ENCODE results near the gene KIF3A.
A peak's percentile ranks its signal among the peaks of the same experiment; 100 is the strongest.

Gene KIF3A

GRCh38 chr5:132675936-132676689 lies 61.2 kb downstream of the KIF3A start:
- DNase-seq = no peak

GRCh38 chr5:132674671-132675506 lies 62.5 kb downstream of the KIF3A start:
- DNase-seq = no peak

- no peak for DNase-seq
Observed at GRCh38 chr5:132673939-132674630, 63.3 kb downstream of the KIF3A start, which contains the start of gene IL4. Gene IL4 (plus strand): TSS chr5:132673989. CDS start chr5:132674051, 62 bp downstream.

GRCh38 chr5:132673488-132673887 lies 63.9 kb downstream of the KIF3A start:
- no peak for DNase-seq

- DNase-seq = no peak
Observed at GRCh38 chr5:132671000-132671399, 66.3 kb downstream of the KIF3A start.

- DNase-seq = no peak
Observed at GRCh38 chr5:132669966-132670882, 67.1 kb downstream of the KIF3A start.

GRCh38 chr5:132669455-132669820 lies 67.9 kb downstream of the KIF3A start:
- no peak for DNase-seq

- DNase-seq = no peak
Observed at GRCh38 chr5:132668706-132669454, 68.5 kb downstream of the KIF3A start.

GRCh38 chr5:132667761-132668705 lies 69.3 kb downstream of the KIF3A start:
- no peak for DNase-seq

- DNase-seq = no peak
Observed at GRCh38 chr5:132667309-132667708, 70.0 kb downstream of the KIF3A start.

- no peak for DNase-seq
Observed at GRCh38 chr5:132666310-132667123, 70.8 kb downstream of the KIF3A start.

- DNase-seq = no peak
Observed at GRCh38 chr5:132665574-132666080, 71.7 kb downstream of the KIF3A start.

- no peak for DNase-seq
Observed at GRCh38 chr5:132664696-132665209, 72.6 kb downstream of the KIF3A start.

- DNase-seq = no peak
Observed at GRCh38 chr5:132663771-132664695, 73.3 kb downstream of the KIF3A start.

- peak; percentile 21 for DNase-seq
Observed at GRCh38 chr5:132662925-132663770, 74.2 kb downstream of the KIF3A start.

- DNase-seq = no peak
Observed at GRCh38 chr5:132662004-132662401, 75.3 kb downstream of the KIF3A start.
